ENCODE measurements around the gene GRM8. TPM values are rescaled to one million over a fixed set of nuclear protein-coding genes. Genes with fewer than 3 reads are reported as not detected.

The GRM8 gene
- polyA plus RNA-seq, 1 donor from 2014 or later: 1.5 TPM

DNA sequence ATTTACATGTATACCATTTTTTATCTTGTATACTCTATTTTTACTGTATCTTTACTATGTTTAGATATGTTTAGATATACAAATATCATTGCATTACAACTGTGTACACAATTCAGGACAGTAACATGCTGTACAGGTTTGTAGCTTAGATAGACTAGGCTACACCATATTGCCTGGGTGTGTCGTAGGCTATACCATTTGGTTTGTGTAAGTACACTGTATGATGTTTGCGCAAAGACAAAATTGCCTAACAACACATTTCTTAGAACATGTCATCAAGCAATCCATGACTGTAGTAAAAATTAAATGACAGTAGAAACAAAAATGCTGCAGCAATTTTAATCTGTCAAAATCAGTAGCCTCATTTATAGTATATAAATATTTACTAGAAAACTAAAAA is 812.2 kb downstream of the GRM8 start:
- Histone ChIP-seq H3F3A (ENCODE audit: insufficient read depth, low read length, poor library complexity, severe bottlenecking) (no peaks in the 10 kb centered on the region), H4K20me1 (ENCODE audit: insufficient read depth) (no peaks in the 10 kb centered on the region), H2AFZ (ENCODE audit: low read depth, low read length) (no peak overlapping the region), H3K4me3 (ENCODE audit: low read length) (no peak overlapping the region), H3K79me2 (replicated peaks; ENCODE audit: insufficient read depth, low read length) (no peaks in the 10 kb centered on the region), H3K36me3 (ENCODE audit: insufficient read depth, low read length) (no peaks in the 10 kb centered on the region), H3K9ac (ENCODE audit: low read length) (no peak overlapping the region), H3K9me3 (ENCODE audit: low read length) (no peaks in the 10 kb centered on the region), H3K27me3 (ENCODE audit: insufficient read depth, low read depth, low read length) (no peaks in the 10 kb centered on the region), H3K27ac (ENCODE audit: low read length) (no peak overlapping the region), H3K4me2 (ENCODE audit: low read length) (no peak overlapping the region), H3K9me2 (ENCODE audit: insufficient read depth, low read length) (no peaks in the 10 kb centered on the region)
- TF ChIP-seq TAF1 (IDR thresholded peaks at IDR 0.05; ENCODE audit: low read depth) (no peak), SMC3 (conservative IDR thresholded peaks at IDR 0.05; ENCODE audit: poor library complexity) (no peak), RAD21 (conservative IDR thresholded peaks at IDR 0.05) (no peak), POLR2AphosphoS5 (IDR thresholded peaks at IDR 0.05) (no peak), EP300 (conservative IDR thresholded peaks at IDR 0.05; ENCODE audit: poor library complexity, severe bottlenecking) (no peak), MXI1 (conservative IDR thresholded peaks at IDR 0.05; ENCODE audit: poor library complexity, severe bottlenecking) (no peak), EZH2 (IDR thresholded peaks at IDR 0.05; ENCODE audit: borderline replicate concordance, insufficient read depth, low read length, poor library complexity, severe bottlenecking) (no peak)
- TF ChIP-seq, protein P1, sequence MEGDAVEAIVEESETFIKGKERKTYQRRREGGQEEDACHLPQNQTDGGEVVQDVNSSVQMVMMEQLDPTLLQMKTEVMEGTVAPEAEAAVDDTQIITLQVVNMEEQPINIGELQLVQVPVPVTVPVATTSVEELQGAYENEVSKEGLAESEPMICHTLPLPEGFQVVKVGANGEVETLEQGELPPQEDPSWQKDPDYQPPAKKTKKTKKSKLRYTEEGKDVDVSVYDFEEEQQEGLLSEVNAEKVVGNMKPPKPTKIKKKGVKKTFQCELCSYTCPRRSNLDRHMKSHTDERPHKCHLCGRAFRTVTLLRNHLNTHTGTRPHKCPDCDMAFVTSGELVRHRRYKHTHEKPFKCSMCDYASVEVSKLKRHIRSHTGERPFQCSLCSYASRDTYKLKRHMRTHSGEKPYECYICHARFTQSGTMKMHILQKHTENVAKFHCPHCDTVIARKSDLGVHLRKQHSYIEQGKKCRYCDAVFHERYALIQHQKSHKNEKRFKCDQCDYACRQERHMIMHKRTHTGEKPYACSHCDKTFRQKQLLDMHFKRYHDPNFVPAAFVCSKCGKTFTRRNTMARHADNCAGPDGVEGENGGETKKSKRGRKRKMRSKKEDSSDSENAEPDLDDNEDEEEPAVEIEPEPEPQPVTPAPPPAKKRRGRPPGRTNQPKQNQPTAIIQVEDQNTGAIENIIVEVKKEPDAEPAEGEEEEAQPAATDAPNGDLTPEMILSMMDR (IDR thresholded peaks at IDR 0.05; ENCODE audit: poor library complexity, severe bottlenecking): no peak
- TF ChIP-seq, protein P2, sequence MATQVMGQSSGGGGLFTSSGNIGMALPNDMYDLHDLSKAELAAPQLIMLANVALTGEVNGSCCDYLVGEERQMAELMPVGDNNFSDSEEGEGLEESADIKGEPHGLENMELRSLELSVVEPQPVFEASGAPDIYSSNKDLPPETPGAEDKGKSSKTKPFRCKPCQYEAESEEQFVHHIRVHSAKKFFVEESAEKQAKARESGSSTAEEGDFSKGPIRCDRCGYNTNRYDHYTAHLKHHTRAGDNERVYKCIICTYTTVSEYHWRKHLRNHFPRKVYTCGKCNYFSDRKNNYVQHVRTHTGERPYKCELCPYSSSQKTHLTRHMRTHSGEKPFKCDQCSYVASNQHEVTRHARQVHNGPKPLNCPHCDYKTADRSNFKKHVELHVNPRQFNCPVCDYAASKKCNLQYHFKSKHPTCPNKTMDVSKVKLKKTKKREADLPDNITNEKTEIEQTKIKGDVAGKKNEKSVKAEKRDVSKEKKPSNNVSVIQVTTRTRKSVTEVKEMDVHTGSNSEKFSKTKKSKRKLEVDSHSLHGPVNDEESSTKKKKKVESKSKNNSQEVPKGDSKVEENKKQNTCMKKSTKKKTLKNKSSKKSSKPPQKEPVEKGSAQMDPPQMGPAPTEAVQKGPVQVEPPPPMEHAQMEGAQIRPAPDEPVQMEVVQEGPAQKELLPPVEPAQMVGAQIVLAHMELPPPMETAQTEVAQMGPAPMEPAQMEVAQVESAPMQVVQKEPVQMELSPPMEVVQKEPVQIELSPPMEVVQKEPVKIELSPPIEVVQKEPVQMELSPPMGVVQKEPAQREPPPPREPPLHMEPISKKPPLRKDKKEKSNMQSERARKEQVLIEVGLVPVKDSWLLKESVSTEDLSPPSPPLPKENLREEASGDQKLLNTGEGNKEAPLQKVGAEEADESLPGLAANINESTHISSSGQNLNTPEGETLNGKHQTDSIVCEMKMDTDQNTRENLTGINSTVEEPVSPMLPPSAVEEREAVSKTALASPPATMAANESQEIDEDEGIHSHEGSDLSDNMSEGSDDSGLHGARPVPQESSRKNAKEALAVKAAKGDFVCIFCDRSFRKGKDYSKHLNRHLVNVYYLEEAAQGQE (IDR thresholded peaks at IDR 0.05; ENCODE audit: borderline replicate concordance): no peak

DNA sequence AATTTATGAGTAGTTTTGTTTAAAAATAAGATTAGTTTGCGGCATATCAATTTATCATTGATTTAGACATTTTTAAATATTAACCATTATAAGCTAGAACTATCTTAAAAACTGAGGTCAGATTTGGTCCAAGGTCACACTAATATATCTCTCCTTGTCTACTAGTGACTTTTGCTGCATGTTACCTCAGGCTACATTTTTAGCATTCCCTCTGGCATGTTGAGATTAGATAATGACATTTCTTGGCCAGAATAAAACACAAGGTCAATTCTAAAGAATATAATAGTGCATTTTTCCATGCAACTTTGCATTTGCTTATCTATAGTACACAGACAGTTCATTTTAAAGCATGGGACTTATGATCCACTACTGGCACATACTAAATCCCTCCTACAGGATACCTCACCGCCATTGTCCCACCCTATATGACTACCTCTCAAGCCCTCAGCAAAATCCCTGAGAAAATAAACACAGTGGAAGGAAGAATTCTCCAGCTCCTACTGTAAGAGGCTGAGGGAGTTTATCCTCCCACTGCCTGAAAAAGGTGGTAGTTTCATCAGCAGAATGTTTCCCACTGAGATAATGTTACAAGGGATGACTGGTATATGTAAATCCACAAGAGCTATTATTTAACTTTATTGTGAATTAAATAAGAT is 816.4 kb downstream of the GRM8 start:
- Histone ChIP-seq H3K9ac (ENCODE audit: low read length) (no peak overlapping the region), H3K36me3 (ENCODE audit: insufficient read depth, low read length) (no peaks in the 10 kb centered on the region), H3K9me2 (ENCODE audit: insufficient read depth, low read length) (no peaks in the 10 kb centered on the region), H3K4me3 (ENCODE audit: low read length) (no peak overlapping the region), H3K4me2 (ENCODE audit: low read length) (no peak overlapping the region), H3K27me3 (ENCODE audit: insufficient read depth, low read depth, low read length) (no peaks in the 10 kb centered on the region), H3K27ac (ENCODE audit: low read length) (no peak overlapping the region), H3F3A (ENCODE audit: insufficient read depth, low read length, poor library complexity, severe bottlenecking) (no peaks in the 10 kb centered on the region), H3K9me3 (ENCODE audit: low read length) (no peaks in the 10 kb centered on the region), H2AFZ (ENCODE audit: low read depth, low read length) (no peak overlapping the region), H3K79me2 (replicated peaks; ENCODE audit: insufficient read depth, low read length) (no peaks in the 10 kb centered on the region), H4K20me1 (ENCODE audit: insufficient read depth) (no peaks in the 10 kb centered on the region)
- TF ChIP-seq, protein P1 (IDR thresholded peaks at IDR 0.05; ENCODE audit: poor library complexity, severe bottlenecking): no peak
- TF ChIP-seq MXI1 (conservative IDR thresholded peaks at IDR 0.05; ENCODE audit: poor library complexity, severe bottlenecking) (no peak), SMC3 (conservative IDR thresholded peaks at IDR 0.05; ENCODE audit: poor library complexity) (no peak), EZH2 (IDR thresholded peaks at IDR 0.05; ENCODE audit: borderline replicate concordance, insufficient read depth, low read length, poor library complexity, severe bottlenecking) (no peak), POLR2AphosphoS5 (IDR thresholded peaks at IDR 0.05) (no peak), EP300 (conservative IDR thresholded peaks at IDR 0.05; ENCODE audit: poor library complexity, severe bottlenecking) (no peak), RAD21 (conservative IDR thresholded peaks at IDR 0.05) (no peak), TAF1 (IDR thresholded peaks at IDR 0.05; ENCODE audit: low read depth) (no peak)
- TF ChIP-seq, protein P2 (IDR thresholded peaks at IDR 0.05; ENCODE audit: borderline replicate concordance): no peak

Data from neural cell (in vitro differentiated cells).